HPDE6-E6E7 (cell line): ENCODE data around the gene SUPT20HL1.
"Not testable (repeated sequence)": the region's sequence is repeated elsewhere in the genome, so short reads cannot be mapped to it uniquely, and the experiment has no call there.

Experiments
- DNase-seq: peaks from one replicate; pipeline ENCODE4 v3.0.0; 2011; ENCODE audit warnings: missing footprints; ENCODE audit errors: extremely low spot score

The SUPT20HL1 gene

DNA sequence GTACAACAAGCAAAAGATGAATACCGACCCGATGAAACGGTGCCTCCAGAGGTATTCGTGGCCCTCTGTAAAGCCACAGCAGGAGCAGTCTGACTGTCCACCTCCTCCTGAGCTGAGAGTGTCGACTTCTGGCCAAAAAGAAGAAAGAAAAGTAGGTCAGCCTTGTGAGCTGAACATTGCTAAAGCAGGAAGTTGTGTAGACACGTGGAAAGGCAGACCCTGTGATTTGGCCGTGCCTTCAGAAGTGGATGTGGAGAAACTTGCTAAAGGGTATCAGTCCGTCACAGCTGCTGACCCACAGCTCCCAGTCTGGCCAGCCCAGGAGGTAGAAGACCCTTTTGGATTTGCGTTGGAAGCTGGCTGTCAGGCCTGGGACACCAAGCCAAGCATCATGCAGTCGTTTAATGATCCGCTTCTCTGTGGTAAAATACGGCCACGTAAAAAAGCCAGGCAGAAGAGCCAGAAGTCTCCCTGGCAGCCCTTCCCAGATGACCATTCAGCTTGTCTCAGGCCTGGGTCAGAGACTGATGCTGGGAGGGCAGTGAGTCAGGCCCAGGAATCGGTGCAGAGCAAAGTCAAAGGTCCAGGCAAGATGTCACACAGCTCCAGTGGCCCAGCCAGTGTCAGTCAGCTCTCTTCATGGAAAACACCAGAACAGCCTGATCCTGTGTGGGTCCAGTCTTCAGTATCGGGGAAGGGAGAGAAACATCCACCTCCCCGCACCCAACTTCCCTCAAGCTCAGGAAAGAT is 3.2 kb downstream of the SUPT20HL1 start:
- DNase-seq = not testable (repeated sequence)

DNA sequence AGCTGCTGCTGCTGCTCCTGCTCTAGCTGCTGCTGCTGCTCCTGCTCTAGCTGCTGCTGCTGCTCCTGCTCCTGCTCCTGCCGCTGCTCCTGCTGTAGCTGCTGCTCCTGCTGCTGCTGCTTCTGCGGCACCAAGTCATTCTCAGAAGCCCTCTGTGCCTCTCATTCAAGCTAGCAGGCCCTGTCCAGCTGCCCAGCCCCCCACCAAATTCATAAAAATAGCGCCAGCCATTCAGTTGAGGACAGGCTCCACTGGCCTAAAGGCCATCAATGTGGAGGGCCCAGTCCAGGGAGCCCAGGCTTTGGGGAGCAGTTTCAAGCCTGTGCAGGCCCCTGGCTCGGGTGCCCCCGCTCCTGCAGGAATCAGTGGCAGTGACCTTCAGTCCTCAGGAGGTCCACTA is 3.9 kb downstream of the SUPT20HL1 start:
- no peak for DNase-seq

DNA sequence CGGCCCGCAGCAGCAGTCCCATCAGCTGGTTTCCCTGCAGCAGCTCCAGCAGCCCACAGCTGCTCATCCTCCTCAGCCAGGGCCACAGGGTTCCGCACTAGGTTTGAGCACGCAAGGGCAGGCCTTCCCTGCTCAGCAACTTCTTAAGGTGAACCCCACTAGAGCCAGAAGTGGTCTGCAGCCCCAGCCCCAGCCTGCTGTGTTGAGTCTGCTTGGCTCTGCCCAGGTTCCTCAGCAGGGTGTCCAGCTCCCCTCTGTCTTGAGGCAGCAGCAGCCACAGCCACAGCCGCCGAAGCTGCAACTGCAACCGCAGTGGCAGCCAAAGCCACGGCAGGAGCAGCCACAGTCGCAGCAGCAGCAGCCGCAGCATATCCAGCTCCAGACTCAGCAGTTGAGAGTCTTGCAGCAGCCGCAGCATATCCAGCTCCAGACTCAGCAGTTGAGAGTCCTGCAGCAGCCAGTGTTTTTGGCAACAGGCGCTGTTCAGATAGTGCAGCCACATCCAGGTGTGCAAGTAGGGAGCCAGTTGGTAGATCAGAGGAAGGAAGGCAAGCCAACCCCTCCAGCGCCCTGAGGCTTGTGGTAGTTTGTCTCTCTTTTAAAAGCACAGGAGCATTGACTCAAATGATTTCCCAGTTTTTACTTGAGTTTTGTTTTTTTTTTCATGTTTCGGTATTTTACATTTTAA is 4.6 kb downstream of the SUPT20HL1 start:
- DNase-seq = no peak

DNA sequence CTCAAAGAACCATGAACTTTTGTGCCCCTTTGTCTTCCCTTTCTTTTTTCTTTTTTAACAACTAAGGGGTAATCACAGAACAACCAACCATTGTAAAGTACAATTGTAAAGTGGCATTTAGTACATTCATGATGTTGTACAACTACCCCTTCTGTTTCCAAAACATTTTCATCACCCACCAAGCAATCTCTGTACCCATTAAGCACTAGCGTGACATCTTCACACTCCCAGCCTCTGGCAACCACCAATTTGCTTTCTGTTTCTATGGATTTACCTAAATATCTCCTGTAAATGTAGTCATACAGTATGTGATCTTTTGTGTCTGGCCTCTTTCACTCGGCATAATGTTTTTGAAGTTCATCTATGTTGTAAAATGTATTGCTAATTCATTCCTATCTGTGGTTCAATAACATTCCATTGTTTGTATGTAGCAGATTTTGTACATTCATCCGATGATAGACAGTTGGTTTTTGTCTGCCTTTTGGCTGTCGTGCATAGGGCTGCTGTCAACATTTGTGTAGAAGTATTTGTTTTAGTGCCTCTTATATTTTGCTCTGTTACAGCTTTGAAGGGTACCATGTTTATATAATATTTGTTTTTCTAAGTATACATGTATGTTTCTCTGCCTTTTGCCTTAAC is 6.4 kb downstream of the SUPT20HL1 start:
- DNase-seq = not testable (repeated sequence)

DNA sequence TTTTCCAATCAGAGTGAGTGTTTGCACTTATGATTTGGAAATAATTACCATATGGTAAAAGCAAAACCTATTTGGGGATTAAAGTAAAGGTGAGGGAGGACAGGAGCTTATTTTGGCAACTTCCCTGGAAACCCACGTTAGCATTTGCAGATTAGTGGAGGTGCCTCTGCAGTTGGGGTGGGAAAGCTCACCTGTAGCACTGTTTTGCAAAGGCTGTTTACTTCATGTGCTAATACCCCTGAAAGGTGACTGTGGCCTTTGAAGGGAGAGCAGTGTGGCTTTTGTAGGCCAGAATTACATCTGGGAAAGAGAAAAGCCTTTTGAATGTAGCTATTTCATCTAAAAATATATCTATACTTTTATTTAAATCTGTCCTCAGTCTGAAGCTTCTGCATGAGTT is 9.4 kb downstream of the SUPT20HL1 start:
- DNase-seq = no peak

DNA sequence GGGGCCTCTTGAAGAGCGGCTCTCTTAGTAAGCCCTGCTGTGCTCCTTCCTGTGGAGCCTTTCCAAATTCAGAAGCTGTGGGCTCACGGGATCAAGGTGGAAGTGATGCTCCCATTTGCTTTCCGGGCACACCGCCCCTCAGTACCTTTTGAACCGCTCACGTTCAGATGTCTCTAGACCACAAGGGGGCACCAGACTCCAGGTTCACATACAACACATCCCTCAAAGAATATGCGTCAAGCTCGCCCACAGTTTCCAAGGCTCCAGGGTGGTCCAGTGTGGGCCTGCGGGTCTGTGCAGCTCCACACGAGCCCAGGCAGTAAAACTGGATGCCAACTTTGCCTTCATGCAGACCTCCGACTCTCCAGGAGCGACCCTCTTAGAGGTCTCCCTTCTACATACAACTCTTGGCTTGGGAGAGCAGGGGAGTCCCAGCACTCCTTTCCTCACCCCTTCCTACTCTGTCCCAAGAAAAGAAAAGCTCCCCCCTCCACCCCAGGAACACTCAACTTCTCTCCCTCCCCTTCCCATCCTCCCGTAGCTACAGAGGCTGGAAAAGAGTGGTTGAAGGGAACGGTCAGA is 11.0 kb downstream of the SUPT20HL1 start:
- peak; percentile 40 for DNase-seq

DNA sequence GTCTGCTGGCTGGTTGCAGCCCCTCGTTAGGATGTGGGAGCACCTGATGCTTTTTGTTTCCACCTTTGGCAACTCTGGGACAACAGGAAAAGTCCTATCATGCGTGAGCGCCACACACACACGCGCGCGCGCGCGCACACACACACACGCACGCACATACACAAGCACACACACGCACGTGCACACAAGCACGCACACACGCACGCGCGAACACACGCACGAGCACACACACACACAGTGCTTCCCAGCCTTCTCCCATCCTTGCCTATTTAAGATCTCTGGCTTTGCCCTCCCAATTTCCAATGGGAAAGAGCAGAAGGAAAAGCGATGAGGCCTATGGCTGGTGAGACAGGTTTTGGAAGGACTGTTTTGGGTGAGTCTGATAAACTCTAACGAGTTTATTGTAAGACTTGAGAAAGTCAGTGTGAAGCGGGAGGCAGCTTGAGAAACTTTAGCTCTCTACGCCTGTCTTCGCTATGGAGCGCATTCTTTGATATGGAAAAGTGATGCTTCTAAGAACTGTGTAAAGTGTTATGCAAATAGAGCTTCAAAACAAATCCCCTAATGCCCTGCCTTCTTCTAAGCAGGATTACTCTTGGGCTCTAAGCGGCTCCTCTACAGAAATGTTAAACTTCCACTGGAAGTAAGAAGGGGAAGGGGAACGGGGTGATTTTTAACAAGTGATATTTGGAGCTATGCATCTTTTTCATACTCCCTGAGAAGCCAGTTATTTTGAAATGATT is 11.8 kb downstream of the SUPT20HL1 start:
- DNase-seq = no peak

DNA sequence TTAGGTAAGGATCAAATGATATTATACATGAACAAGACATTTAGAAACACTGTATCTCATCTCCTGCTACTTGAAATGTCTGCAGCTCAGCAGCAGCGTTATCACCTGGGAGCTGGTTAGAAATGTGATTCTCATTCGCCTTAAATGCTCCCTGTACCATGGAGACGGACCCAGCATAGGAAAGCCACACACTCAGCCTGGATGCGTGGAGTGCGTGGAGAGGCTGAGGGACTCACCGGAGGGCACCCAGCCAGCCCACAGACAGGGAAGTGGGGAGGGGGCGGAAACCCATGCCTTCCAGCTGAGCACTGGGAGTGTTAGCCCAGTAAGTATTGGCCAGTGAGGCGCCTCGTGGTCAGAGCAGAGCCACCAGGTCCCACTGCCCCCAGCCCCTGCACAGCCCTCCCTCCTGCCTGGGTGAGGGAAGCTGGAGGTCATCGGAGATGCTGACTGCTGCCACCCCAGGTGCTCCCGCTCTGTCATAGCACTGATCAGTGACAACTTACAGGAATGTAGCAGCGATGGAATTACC is 15.2 kb downstream of the SUPT20HL1 start:
- no peak for DNase-seq

DNA sequence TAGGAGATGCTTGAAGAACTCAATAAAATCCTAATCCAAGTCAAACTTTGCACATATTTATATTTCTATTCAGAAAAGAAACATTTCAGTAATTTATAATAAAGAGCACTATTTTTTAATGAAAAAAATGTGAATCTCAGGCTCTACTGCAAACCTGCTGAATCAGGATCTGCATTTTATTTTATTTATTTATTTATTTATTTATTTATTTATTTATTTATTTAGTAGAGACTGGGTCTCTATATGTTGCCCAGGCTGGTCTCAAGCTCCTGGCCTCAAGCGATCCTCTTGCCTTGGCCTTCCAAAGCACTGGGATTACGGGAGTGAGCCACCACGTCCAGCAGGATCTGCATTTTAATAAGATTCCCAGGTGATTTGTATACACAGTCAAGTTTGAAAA is 16.0 kb downstream of the SUPT20HL1 start:
- no peak for DNase-seq

DNA sequence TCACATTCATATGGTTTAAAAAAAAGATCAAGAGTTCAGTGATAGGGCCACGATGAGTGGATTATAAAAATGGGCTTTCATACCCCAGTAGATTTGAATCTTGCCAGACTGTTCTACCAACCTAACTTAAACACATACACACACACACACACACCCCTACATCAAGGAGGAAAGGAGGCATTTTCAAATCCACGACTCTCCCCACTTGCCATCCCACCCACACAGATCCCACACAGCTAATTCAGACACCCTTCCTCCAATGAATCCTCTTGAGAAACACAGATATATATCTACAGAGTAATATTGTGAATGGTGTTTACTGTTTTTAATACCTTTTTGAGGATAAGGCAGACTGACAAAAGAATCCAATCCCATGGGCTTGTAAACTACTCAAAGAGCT is 16.8 kb downstream of the SUPT20HL1 start:
- no peak for DNase-seq

DNA sequence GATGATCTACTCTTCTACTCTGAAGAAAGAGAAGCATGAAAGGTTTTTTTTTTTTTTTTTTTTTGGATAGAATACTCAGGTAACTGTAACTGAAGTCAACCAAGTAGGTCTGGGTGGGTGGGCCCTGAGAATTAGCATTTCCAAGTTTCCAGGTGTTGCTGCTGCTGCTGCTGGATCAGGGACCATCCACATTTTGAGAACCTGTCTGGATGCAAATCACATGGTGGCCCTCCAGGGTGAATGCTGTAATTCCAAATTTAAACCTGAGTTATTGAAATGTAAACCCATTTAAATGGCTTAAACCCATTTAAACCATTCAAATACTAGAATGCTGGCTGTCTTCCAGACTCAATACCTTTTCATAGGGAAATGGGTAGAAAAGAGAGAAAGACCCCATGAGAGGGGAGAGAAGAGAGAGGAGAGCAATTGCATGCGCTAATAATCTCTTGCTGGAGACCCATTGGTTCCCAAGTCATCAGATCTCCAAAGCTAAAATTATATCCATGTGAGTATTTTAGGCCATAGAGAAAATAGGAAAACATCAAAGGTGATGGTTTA is 17.6 kb downstream of the SUPT20HL1 start:
- no peak for DNase-seq

DNA sequence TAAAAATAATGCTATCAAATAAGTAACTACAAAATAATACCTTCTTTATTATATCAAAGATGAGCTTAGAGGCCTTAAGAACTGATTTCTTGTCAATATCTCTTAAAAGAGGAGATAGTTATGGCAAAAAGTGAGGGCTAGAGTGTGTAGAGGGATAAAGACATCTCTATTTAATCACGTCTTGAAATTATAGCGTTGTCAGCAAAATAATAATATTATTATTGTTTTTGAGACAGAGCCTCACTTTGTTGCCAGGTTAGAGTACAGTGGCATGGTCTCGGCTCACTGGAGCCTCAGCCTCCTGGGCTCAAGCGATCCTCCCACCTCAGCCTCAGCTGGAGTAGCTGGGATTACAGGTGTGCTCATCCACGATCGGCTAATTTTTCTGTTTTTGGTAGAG is 18.3 kb downstream of the SUPT20HL1 start:
- no peak for DNase-seq

DNA sequence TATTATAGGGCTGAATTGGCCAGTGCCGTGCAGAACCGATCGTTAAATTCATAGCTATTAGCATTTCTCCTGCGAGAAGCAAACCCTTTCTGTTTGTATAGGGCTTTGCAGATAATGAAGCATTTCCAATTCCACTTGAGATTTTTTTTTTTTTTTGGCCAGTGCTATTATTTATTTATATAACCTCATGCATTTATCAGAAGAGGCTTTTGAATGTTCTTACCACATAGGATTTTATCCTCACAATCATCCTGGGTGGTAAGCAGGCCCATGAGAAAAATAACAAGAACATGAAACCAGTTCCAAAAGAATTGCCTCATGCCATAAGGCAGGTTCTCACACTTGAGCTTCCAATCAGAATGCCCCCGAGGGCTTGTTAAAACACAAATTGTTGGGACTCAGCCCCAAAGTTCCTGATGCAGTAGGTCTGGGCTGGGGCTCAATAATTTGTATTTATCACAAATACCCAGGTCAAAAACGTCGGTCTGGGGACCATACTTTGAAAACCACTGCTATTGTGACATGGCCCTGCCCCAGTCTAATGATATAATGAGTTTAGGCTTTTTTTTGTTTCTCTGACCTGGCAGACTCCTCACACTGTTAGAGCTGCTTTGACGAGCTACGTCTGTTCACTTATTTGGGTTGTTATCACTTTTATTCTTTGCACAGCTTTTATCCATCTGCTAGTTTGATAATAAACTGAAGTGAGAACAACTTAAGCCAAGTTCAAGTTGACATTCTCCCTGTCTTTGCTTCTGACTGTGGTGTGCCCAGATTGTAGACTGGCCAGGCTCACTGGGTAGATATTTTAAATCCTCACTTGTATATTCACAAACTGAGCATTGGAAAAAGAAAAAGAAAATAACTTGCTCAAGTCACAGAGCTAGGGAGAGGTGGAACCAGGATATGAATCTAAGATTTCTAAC is 20.1 kb downstream of the SUPT20HL1 start:
- DNase-seq = no peak

DNA sequence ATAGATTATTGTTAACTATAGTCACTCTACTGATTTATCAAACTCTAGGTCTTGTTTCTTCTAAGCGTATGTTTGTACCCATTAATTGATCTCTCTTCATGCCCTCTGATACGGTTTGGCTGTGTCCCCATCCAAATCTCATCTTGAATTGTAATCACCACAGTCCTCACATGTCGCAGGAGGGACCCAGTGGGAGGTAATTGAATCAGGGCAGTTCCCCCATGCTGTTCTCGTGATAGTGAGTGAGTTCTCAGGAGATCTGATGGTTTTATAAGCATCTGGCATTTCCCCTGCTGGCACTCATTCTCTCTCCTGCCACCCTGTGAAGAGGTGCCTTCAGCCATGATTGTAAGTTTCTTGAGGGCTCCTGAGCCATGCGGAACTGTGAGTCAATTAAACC is 21.9 kb downstream of the SUPT20HL1 start:
- not testable (repeated sequence) for DNase-seq

DNA sequence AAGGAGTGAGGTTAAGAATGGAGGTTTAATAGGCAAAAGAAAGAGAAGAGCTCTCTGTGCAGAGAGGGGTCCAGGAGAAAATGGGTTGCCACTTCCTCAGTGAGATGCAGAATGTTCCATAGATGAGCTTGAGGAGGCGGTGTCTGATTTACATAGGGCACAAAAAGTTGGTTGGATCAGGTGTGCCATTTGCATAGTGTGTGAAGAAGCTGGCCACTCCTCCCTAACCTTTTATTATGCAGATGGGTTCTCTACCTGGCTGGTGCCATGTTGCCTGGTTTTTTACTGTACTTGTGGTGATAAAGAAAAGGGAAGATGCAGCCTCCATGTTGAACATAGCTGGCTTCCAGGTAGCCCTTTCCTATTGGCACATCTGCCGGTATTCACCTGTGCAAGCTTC is 27.3 kb downstream of the SUPT20HL1 start:
- no peak for DNase-seq

DNA sequence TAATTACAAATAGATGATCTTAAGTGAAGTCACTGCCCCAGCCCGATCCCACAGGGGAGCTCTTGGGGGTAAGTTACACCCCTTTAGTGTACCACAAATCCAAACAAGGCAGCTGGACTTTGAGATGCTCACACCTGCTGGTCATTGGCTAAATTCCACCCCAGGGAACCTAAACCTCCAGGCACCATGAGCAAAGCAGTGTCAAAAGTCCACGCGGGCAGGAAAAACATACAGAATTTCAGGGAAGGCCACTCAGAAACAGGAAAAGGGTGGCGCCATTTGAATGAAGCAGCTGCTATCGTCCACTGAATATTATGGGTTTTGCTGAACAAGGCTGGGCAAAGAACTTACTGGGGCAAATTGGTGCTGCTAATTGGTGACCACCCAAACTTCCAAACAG is 30.9 kb downstream of the SUPT20HL1 start:
- no peak for DNase-seq

DNA sequence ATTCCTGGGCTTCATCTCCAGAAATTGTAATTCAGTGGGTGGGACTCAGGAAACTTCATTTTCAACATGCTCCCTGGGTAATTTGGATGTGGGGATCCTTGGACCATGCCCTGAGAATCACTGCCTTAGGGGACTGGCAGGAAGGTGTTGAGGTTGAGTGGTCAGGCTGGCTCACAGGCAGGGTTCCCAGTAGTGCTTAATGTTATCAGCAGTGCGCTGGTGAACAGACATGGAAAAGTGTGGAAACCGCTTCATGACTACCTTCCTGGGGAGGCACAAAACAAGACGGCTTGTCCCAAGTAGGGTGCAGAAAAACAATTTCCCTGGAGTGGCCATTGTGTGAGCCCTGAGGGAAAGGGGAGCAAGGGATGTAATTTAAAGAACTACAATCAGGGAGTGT is 31.4 kb downstream of the SUPT20HL1 start:
- no peak for DNase-seq

DNA sequence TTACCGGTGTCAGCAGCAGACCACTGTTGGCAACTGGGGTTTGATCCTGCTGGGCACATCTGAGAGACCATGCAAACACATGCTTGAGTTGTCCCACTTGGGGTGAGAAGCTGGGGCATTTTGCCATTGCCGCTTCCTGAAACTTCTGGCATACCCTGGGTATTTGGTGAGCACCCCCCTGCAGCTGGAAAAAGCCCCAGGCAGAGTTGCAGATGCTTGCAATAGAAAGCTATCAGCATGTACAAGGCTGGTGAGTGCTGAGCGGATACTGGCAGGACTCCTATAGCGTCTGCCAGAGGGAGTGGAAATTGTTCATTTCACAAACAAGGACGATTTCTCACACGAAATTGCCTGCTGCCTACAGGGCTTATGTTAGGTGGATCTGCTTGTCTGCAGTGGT is 32.3 kb downstream of the SUPT20HL1 start:
- DNase-seq = no peak

DNA sequence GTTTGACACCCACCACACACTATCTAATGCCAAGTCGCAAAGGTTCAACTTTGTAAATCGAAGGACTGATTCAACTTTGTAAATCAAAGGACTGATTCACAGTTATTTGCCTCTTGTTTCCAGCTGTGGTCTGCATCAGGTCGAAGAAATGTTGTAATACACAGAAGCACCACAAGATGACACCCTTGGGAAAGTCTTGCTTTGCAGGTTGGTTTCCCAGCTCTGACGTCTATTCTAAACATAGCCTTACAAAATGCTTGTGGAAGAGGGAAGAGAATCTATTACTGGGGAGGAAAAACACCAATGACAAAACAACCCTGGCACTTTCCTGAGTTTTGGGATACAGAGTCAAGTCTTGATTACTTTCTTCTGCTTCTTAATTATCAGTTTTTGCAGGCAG is 35.3 kb downstream of the SUPT20HL1 start:
- DNase-seq = peak; percentile 63

DNA sequence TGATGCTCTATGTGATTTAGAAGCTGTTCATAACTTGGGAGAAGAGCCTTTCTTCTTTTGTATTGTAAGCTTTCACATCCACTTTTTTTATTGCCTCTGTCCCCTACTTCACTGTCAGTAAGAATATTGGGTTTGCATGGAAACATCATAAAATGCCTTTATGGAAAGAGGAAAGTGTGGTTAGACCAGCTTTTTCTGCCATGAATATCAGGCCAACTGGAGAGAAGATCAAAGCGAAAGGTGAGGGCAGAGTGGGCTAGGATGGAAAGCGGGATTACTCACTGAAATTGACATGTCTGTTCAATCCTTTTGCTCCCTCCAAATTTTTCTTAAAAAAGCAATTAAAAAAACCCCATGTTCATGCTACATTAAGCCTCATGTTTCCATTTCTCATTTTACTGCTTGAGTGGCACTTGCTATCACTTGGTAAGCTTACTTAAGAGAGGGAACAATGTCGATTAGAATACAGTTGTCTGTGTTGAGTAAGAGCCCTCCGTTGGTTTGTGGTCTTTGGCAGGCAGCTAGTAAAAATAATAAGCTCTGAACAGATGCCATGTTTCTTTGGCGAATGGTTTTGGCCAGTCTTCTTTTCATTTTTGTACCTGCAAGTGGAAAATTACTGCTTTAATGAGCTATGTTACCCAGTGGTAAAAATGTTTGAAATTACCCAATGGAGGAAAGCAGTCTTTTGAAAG is 35.9 kb downstream of the SUPT20HL1 start:
- DNase-seq = no peak
